ENCODE results near the gene NRIP1.

Gene NRIP1

DNA sequence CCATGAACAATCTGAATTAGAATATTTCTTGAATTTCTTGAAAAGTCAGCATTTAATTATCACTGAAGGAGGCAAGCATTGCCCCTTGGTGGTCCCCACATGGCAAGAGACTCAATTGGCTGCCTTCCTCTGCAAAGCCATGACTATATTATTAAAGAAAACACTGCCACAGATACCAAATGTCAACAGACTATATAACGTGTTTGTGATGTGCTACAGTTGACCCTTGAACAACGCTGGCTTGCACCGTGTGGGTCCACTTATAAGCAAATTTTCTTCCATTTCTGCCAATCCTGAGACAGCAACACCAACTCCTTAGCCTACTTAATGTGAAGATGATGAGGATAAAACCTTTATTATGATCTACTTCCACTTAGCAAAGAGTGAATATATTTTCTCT lies 66.5 kb downstream of the NRIP1 start:
- no peak overlapping the region for H3K4me3 ChIP-seq (ENCODE audit: low read length)
- no peaks in the 10 kb centered on the region for H3K9me3 ChIP-seq (ENCODE audit: control insufficient read depth, insufficient read depth, low read length)
- no CpG with 5 or more reads among the region's 3 CpGs for WGBS (ENCODE audit: insufficient coverage, insufficient read length)
- H3K27me3 ChIP-seq (ENCODE audit: control insufficient read depth, insufficient read depth, low read length): no peaks in the 10 kb centered on the region
- DNase-seq (ENCODE audit: low read depth, low spot score): no peak
- H3K36me3 ChIP-seq (ENCODE audit: control insufficient read depth, insufficient read depth, low read length): no peaks in the 10 kb centered on the region
- no peaks in the 10 kb centered on the region; the same call in 1 of the 2 replicates for H3K4me1 ChIP-seq (ENCODE audit: control insufficient read depth, insufficient read depth, low read length)
- H3K27ac ChIP-seq (ENCODE audit: low read length): no peak overlapping the region

DNA sequence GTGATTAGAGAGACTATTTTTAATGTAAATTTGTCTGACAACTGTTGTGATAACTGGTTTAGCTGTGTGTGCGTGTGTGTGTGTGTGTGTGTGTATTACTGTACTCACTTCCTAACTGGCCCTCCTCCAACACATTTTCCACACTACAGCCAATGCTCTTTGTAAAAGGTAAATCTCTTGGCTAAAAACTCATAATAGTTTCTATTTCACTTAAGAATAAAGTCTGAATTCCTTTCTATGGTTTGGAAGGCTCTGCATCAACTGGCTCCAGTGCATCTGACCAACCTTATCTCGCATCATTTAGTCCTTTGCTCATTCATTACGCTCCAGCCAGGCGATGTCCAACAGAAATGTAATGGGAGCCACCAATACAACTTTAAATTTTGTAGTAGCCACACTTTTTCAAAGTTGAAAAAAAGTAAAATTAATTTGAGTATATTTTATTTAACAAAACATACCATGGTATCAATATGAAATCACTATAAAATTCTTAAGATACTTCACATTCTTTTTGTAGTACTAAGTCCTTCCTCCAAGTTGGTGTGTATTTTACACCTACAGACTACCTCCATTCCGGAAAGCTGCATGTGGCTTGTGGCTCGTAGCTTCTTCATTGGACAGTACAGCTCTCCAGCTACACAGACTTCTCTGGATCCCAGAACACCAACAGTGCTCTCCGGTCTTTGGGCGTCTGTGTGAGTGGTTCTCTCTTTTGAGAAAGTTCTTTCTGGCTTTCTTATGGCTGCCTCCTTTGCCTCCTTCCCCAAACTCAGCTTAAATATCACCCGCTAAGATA lies 68.9 kb downstream of the NRIP1 start:
- Histone ChIP-seq H3K4me3 (ENCODE audit: low read length) (no peak overlapping the region), H3K36me3 (ENCODE audit: control insufficient read depth, insufficient read depth, low read length) (no peaks in the 10 kb centered on the region), H3K27me3 (ENCODE audit: control insufficient read depth, insufficient read depth, low read length) (no peaks in the 10 kb centered on the region), H3K9me3 (ENCODE audit: control insufficient read depth, insufficient read depth, low read length) (no peaks in the 10 kb centered on the region), H3K4me1 (ENCODE audit: control insufficient read depth, insufficient read depth, low read length) (no peaks in the 10 kb centered on the region; the same call in 1 of the 2 replicates), H3K27ac (ENCODE audit: low read length) (no peak overlapping the region)
- no CpG with 5 or more reads among the region's 9 CpGs for WGBS (ENCODE audit: insufficient coverage, insufficient read length)
- DNase-seq (ENCODE audit: low read depth, low spot score): no peak

- Histone ChIP-seq H3K27me3 (ENCODE audit: control insufficient read depth, insufficient read depth, low read length) (no peaks in the 10 kb centered on the region), H3K4me3 (ENCODE audit: low read length) (no peak overlapping the region), H3K9me3 (ENCODE audit: control insufficient read depth, insufficient read depth, low read length) (no peaks in the 10 kb centered on the region), H3K36me3 (ENCODE audit: control insufficient read depth, insufficient read depth, low read length) (no peaks in the 10 kb centered on the region), H3K4me1 (ENCODE audit: control insufficient read depth, insufficient read depth, low read length) (no peaks in the 10 kb centered on the region; the same call in 1 of the 2 replicates), H3K27ac (ENCODE audit: low read length) (no peak overlapping the region)
- no peak for DNase-seq (ENCODE audit: low read depth, low spot score)
- no CpG with 5 or more reads among the region's 2 CpGs for WGBS (ENCODE audit: insufficient coverage, insufficient read length)
Observed at GRCh38 chr21:14995226-14995625, 69.6 kb downstream of the NRIP1 start.

- Histone ChIP-seq H3K27ac (ENCODE audit: low read length) (no peak overlapping the region), H3K36me3 (ENCODE audit: control insufficient read depth, insufficient read depth, low read length) (no peaks in the 10 kb centered on the region), H3K9me3 (ENCODE audit: control insufficient read depth, insufficient read depth, low read length) (no peaks in the 10 kb centered on the region), H3K4me3 (ENCODE audit: low read length) (no peak overlapping the region), H3K4me1 (ENCODE audit: control insufficient read depth, insufficient read depth, low read length) (no peaks in the 10 kb centered on the region; the same call in 1 of the 2 replicates), H3K27me3 (ENCODE audit: control insufficient read depth, insufficient read depth, low read length) (no peaks in the 10 kb centered on the region)
- WGBS (ENCODE audit: insufficient coverage, insufficient read length): 100% methylated on average over 1 of the region's 2 CpGs
- no peak for DNase-seq (ENCODE audit: low read depth, low spot score)
Observed at GRCh38 chr21:14993115-14993514, 71.7 kb downstream of the NRIP1 start.

GRCh38 chr21:14991957-14992356 lies 72.8 kb downstream of the NRIP1 start:
- Histone ChIP-seq H3K9me3 (ENCODE audit: control insufficient read depth, insufficient read depth, low read length) (no peaks in the 10 kb centered on the region), H3K27ac (ENCODE audit: low read length) (no peak overlapping the region), H3K4me1 (ENCODE audit: control insufficient read depth, insufficient read depth, low read length) (no peaks in the 10 kb centered on the region; the same call in 1 of the 2 replicates), H3K27me3 (ENCODE audit: control insufficient read depth, insufficient read depth, low read length) (no peaks in the 10 kb centered on the region), H3K4me3 (ENCODE audit: low read length) (no peak overlapping the region), H3K36me3 (ENCODE audit: control insufficient read depth, insufficient read depth, low read length) (no peaks in the 10 kb centered on the region)
- no CpG with 5 or more reads among the region's 8 CpGs for WGBS (ENCODE audit: insufficient coverage, insufficient read length)
- no peak for DNase-seq (ENCODE audit: low read depth, low spot score)

GRCh38 chr21:14989359-14989758 lies 75.4 kb downstream of the NRIP1 start:
- Histone ChIP-seq H3K4me1 (ENCODE audit: control insufficient read depth, insufficient read depth, low read length) (no peaks in the 10 kb centered on the region), H3K36me3 (ENCODE audit: control insufficient read depth, insufficient read depth, low read length) (no peaks in the 10 kb centered on the region), H3K27ac (ENCODE audit: low read length) (no peak overlapping the region), H3K9me3 (ENCODE audit: control insufficient read depth, insufficient read depth, low read length) (no peaks in the 10 kb centered on the region), H3K27me3 (ENCODE audit: control insufficient read depth, insufficient read depth, low read length) (no peaks in the 10 kb centered on the region), H3K4me3 (ENCODE audit: low read length) (no peak overlapping the region)
- DNase-seq (ENCODE audit: low read depth, low spot score): no peak
- no CpG with 5 or more reads among the region's 2 CpGs for WGBS (ENCODE audit: insufficient coverage, insufficient read length)

DNA sequence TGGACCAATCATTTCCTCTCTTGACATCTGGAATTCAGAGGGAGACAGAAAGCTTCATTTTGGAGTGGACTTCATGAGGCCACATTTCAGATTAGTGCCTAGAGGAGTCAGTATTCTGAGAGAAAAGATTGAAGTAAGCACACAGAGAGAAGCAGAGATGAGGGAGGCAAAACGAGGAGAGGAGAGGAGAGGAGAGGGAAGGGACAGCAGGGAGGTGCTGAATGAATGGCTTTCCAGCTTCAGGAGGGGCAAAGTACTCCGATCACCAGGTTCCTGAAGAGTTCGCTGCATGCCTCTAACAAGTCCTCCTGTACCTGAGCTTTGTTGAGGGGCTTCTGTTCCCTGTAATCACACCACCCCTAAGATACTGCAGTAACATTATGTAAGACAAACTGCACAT lies 76.0 kb downstream of the NRIP1 start:
- no CpG with 5 or more reads among the region's 3 CpGs for WGBS (ENCODE audit: insufficient coverage, insufficient read length)
- Histone ChIP-seq H3K9me3 (ENCODE audit: control insufficient read depth, insufficient read depth, low read length) (no peaks in the 10 kb centered on the region), H3K4me1 (ENCODE audit: control insufficient read depth, insufficient read depth, low read length) (no peaks in the 10 kb centered on the region), H3K27ac (ENCODE audit: low read length) (no peak overlapping the region), H3K36me3 (ENCODE audit: control insufficient read depth, insufficient read depth, low read length) (no peaks in the 10 kb centered on the region), H3K4me3 (ENCODE audit: low read length) (no peak overlapping the region), H3K27me3 (ENCODE audit: control insufficient read depth, insufficient read depth, low read length) (no peaks in the 10 kb centered on the region)
- DNase-seq (ENCODE audit: low read depth, low spot score): no peak

GRCh38 chr21:14987370-14988170 lies 77.2 kb downstream of the NRIP1 start:
- no peaks in the 10 kb centered on the region for H3K9me3 ChIP-seq (ENCODE audit: control insufficient read depth, insufficient read depth, low read length)
- no peaks in the 10 kb centered on the region for H3K36me3 ChIP-seq (ENCODE audit: control insufficient read depth, insufficient read depth, low read length)
- no CpG with 5 or more reads among the region's 5 CpGs for WGBS (ENCODE audit: insufficient coverage, insufficient read length)
- no peak overlapping the region for H3K27ac ChIP-seq (ENCODE audit: low read length)
- H3K4me3 ChIP-seq (ENCODE audit: low read length): no peak overlapping the region
- H3K4me1 ChIP-seq (ENCODE audit: control insufficient read depth, insufficient read depth, low read length): no peaks in the 10 kb centered on the region
- no peaks in the 10 kb centered on the region for H3K27me3 ChIP-seq (ENCODE audit: control insufficient read depth, insufficient read depth, low read length)
- no peak for DNase-seq (ENCODE audit: low read depth, low spot score)

- no CpG with 5 or more reads among the region's 3 CpGs for WGBS (ENCODE audit: insufficient coverage, insufficient read length)
- no peaks in the 10 kb centered on the region for H3K4me1 ChIP-seq (ENCODE audit: control insufficient read depth, insufficient read depth, low read length)
Observed at GRCh38 chr21:14985306-14985705, 79.5 kb downstream of the NRIP1 start.

DNA sequence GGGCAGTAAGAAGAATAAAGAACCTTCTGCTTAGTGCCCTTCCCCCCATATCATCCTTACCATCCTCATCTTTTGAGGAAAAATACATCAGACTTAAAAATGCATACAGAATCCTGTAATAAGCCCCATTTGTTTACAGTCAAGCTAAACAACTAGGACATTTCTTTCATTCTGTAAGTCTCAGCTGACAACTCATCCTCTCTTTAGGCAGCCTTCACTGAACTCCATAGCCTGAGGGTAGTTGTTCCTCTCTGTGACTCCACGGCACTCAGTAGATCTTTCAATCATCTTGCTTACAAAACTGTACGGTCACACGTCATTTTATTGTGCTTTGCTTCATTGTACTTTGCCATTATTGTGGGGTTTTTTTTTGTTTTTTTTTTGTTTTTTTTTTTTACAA lies 82.5 kb downstream of the NRIP1 start:
- no peak overlapping the region for H3K27ac ChIP-seq (ENCODE audit: low read length)
- no CpG with 5 or more reads among the region's 3 CpGs for WGBS (ENCODE audit: insufficient coverage, insufficient read length)
- DNase-seq (ENCODE audit: low read depth, low spot score): no peak

More at GRCh38 chr21:14985306-14985705, 79.5 kb downstream of the NRIP1 start:
- Histone ChIP-seq H3K4me3 (ENCODE audit: low read length) (no peak overlapping the region), H3K27ac (ENCODE audit: low read length) (no peak overlapping the region), H3K9me3 (ENCODE audit: control insufficient read depth, insufficient read depth, low read length) (no peaks in the 10 kb centered on the region), H3K36me3 (ENCODE audit: control insufficient read depth, insufficient read depth, low read length) (no peaks in the 10 kb centered on the region), H3K27me3 (ENCODE audit: control insufficient read depth, insufficient read depth, low read length) (no peaks in the 10 kb centered on the region)
- no peak for DNase-seq (ENCODE audit: low read depth, low spot score)

More for the DNA sequence above, 82.5 kb downstream of the NRIP1 start:
- no peak overlapping the region for H3K4me3 ChIP-seq (ENCODE audit: low read length)
- no peaks in the 10 kb centered on the region for H3K36me3 ChIP-seq (ENCODE audit: control insufficient read depth, insufficient read depth, low read length)
- H3K9me3 ChIP-seq (ENCODE audit: control insufficient read depth, insufficient read depth, low read length): no peaks in the 10 kb centered on the region
- no peaks in the 10 kb centered on the region for H3K4me1 ChIP-seq (ENCODE audit: control insufficient read depth, insufficient read depth, low read length)
- H3K27me3 ChIP-seq (ENCODE audit: control insufficient read depth, insufficient read depth, low read length): no peaks in the 10 kb centered on the region

Measured in iPS DF 6.9 (cell line).